ENCODE results near the gene FKBP1B.

DNA sequence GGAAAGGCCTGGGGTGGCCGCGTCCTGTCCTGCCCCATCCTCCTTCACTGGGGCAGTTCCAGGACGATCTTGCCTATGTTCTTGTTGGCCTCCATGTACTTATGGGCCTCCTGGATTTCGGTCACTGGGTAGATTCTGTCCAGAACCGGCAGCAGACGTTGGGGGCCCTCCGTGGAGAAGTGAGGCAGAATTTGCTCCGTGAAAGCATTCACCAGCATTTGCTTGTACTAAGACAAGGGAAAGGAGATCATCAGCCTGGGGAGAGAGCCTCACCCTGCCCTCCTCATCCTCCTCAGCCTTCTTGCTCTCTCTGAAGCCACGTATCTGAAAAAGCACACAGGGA, 28.0 kb downstream of the FKBP1B start:
- TF ChIP-seq, protein P1, sequence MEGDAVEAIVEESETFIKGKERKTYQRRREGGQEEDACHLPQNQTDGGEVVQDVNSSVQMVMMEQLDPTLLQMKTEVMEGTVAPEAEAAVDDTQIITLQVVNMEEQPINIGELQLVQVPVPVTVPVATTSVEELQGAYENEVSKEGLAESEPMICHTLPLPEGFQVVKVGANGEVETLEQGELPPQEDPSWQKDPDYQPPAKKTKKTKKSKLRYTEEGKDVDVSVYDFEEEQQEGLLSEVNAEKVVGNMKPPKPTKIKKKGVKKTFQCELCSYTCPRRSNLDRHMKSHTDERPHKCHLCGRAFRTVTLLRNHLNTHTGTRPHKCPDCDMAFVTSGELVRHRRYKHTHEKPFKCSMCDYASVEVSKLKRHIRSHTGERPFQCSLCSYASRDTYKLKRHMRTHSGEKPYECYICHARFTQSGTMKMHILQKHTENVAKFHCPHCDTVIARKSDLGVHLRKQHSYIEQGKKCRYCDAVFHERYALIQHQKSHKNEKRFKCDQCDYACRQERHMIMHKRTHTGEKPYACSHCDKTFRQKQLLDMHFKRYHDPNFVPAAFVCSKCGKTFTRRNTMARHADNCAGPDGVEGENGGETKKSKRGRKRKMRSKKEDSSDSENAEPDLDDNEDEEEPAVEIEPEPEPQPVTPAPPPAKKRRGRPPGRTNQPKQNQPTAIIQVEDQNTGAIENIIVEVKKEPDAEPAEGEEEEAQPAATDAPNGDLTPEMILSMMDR (conservative IDR thresholded peaks at IDR 0.05; ENCODE audit: low read depth, low read length): no peak
- TF ChIP-seq EZH2 (IDR thresholded peaks at IDR 0.05; ENCODE audit: borderline replicate concordance, low read depth, low read length, poor library complexity, severe bottlenecking): no peak

All from A673 (cell line).